ENCODE data around the gene TNFAIP8L3. TPM values are rescaled to one million over a fixed set of nuclear protein-coding genes. Genes with fewer than 3 reads are reported as not detected.

The TNFAIP8L3 gene
- total RNA-seq, 1 donor from 2014 or later: not detected

- Mint-ChIP-seq H3K36me3 (ENCODE audit: insufficient read depth) (no peaks in the 10 kb centered on the region), H3K9me3 (ENCODE audit: low read depth) (no peaks in the 10 kb centered on the region), H3K4me1 (ENCODE audit: low read depth) (no peaks in the 10 kb centered on the region), H3K27ac (no peak overlapping the region), H3K4me3 (ENCODE audit: low read depth) (no peak overlapping the region), H3K27me3 (peaks cover 40% of the 10 kb centered on the region)
- TF ChIP-seq CTCF (IDR thresholded peaks at IDR 0.05; ENCODE audit: unreplicated experiment): no peak
- no peak for DNase-seq (ENCODE audit: low spot score, unreplicated experiment)
Observed at GRCh38 chr15:51106481-51106880, 11.8 kb upstream of the TNFAIP8L3 start.

- peaks cover 42% of the 10 kb centered on the region for H3K27me3 Mint-ChIP-seq
- H3K4me3 Mint-ChIP-seq (ENCODE audit: low read depth): no peak overlapping the region
Observed at GRCh38 chr15:51105430-51106016, 10.8 kb upstream of the TNFAIP8L3 start.

GRCh38 chr15:51104512-51104911 lies 9.8 kb upstream of the TNFAIP8L3 start:
- no peak for TF ChIP-seq CTCF (IDR thresholded peaks at IDR 0.05; ENCODE audit: unreplicated experiment)
- H3K27ac Mint-ChIP-seq: no peak overlapping the region
- peaks cover 44% of the 10 kb centered on the region for H3K27me3 Mint-ChIP-seq
- H3K9me3 Mint-ChIP-seq (ENCODE audit: low read depth): no peaks in the 10 kb centered on the region
- no peaks in the 10 kb centered on the region for H3K4me1 Mint-ChIP-seq (ENCODE audit: low read depth)
- H3K36me3 Mint-ChIP-seq (ENCODE audit: insufficient read depth): no peaks in the 10 kb centered on the region
- H3K4me3 Mint-ChIP-seq (ENCODE audit: low read depth): no peak overlapping the region
- no peak for DNase-seq (ENCODE audit: low spot score, unreplicated experiment)

More at GRCh38 chr15:51105430-51106016, 10.8 kb upstream of the TNFAIP8L3 start:
- Mint-ChIP-seq H3K36me3 (ENCODE audit: insufficient read depth) (no peaks in the 10 kb centered on the region), H3K9me3 (ENCODE audit: low read depth) (no peaks in the 10 kb centered on the region), H3K4me1 (ENCODE audit: low read depth) (no peaks in the 10 kb centered on the region), H3K27ac (no peak overlapping the region)
- no peak for TF ChIP-seq CTCF (IDR thresholded peaks at IDR 0.05; ENCODE audit: unreplicated experiment)
- no peak for DNase-seq (ENCODE audit: low spot score, unreplicated experiment)

GRCh38 chr15:51103330-51103729 lies 8.6 kb upstream of the TNFAIP8L3 start:
- no peak for TF ChIP-seq CTCF (IDR thresholded peaks at IDR 0.05; ENCODE audit: unreplicated experiment)
- Mint-ChIP-seq H3K27ac (no peak overlapping the region), H3K4me3 (ENCODE audit: low read depth) (no peak overlapping the region), H3K27me3 (peaks cover 43% of the 10 kb centered on the region), H3K4me1 (ENCODE audit: low read depth) (peaks cover 7% of the 10 kb centered on the region), H3K9me3 (ENCODE audit: low read depth) (no peaks in the 10 kb centered on the region), H3K36me3 (ENCODE audit: insufficient read depth) (no peaks in the 10 kb centered on the region)
- DNase-seq (ENCODE audit: low spot score, unreplicated experiment): no peak

GRCh38 chr15:51100785-51101489 lies 6.2 kb upstream of the TNFAIP8L3 start:
- Mint-ChIP-seq H3K4me1 (ENCODE audit: low read depth) (peaks cover 10% of the 10 kb centered on the region), H3K4me3 (ENCODE audit: low read depth) (no peak overlapping the region), H3K27me3 (peaks cover 61% of the 10 kb centered on the region), H3K36me3 (ENCODE audit: insufficient read depth) (no peaks in the 10 kb centered on the region), H3K9me3 (ENCODE audit: low read depth) (no peaks in the 10 kb centered on the region), H3K27ac (no peak overlapping the region)
- DNase-seq (ENCODE audit: low spot score, unreplicated experiment): no peak
- TF ChIP-seq CTCF (IDR thresholded peaks at IDR 0.05; ENCODE audit: unreplicated experiment): no peak
